Fibroblast of skin of scalp (primary cell): ENCODE data around the gene ADAM19.

ENCODE experiments used
- DNase-seq: peaks from one replicate; pipeline ENCODE4 v3.0.0-alpha.2; 2013

Gene ADAM19

GRCh38 chr5:157596487-157596886 lies 20.9 kb upstream of the ADAM19 start:
- no peak for DNase-seq

- no peak for DNase-seq
These were observed 19.3 kb upstream of the ADAM19 start for GRCh38 chr5:157594675-157595459.

GRCh38 chr5:157594257-157594656 lies 18.7 kb upstream of the ADAM19 start:
- no peak for DNase-seq

- no peak for DNase-seq
These were observed 17.6 kb upstream of the ADAM19 start for GRCh38 chr5:157593052-157593757.

GRCh38 chr5:157592594-157592993 lies 17.0 kb upstream of the ADAM19 start:
- DNase-seq = no peak

GRCh38 chr5:157590478-157590877 lies 14.9 kb upstream of the ADAM19 start:
- peak; percentile 30 for DNase-seq

- DNase-seq = no peak
These were observed 9.1 kb upstream of the ADAM19 start for GRCh38 chr5:157584628-157585027.

GRCh38 chr5:157582731-157583620 lies 7.4 kb upstream of the ADAM19 start:
- no peak for DNase-seq

GRCh38 chr5:157581901-157582300 lies 6.3 kb upstream of the ADAM19 start:
- DNase-seq = no peak

- DNase-seq = no peak
These were observed 2.7 kb upstream of the ADAM19 start for GRCh38 chr5:157578079-157578780.

GRCh38 chr5:157576678-157577077 lies 1.1 kb upstream of the ADAM19 start:
- DNase-seq = no peak

- peak; percentile 52 for DNase-seq
These were observed 857 bp downstream of the ADAM19 start for GRCh38 chr5:157574456-157575380.

GRCh38 chr5:157571357-157571827 lies 4.2 kb downstream of the ADAM19 start:
- peak; percentile 92 for DNase-seq

GRCh38 chr5:157570531-157571200 lies 4.9 kb downstream of the ADAM19 start:
- no peak for DNase-seq

- no peak for DNase-seq
These were observed 6.9 kb downstream of the ADAM19 start for GRCh38 chr5:157568720-157569119.

- no peak for DNase-seq
These were observed 7.4 kb downstream of the ADAM19 start for GRCh38 chr5:157568222-157568621.

- DNase-seq = no peak
These were observed 8.6 kb downstream of the ADAM19 start for GRCh38 chr5:157566902-157567489.

GRCh38 chr5:157563929-157564716 lies 11.5 kb downstream of the ADAM19 start:
- DNase-seq = no peak

- peak; percentile 97 for DNase-seq
These were observed 12.1 kb downstream of the ADAM19 start for GRCh38 chr5:157563373-157563928.
